GM12878 (cell line): Measurements from ENCODE around the gene ARHGEF16. TPM values are rescaled to one million over a fixed set of nuclear protein-coding genes. Genes with fewer than 3 reads are reported as not detected.

Experiments used
- ATAC-seq: fragments of 200-7000 bp; cut with Tn5 transposase; 3 replicates; pipeline ENCODE4 v1.9.1; 2020; ENCODE audit warnings: mild to moderate bottlenecking, moderate library complexity
- BruUV-seq: library from RNA; stranded (reverse); fragments of 400-500 nt; replicated peaks from 2 replicates; lab custom pipeline; 2021; lab: Mats Ljungman, UMichigan
- CTCF ChIA-PET: fragments of 300-600 bp; sonication (Branson Sonifier 250); formaldehyde crosslinking; extraction: SDS; loops from one replicate; lab custom pipeline; 2021; ENCODE audit warnings: inconsistent platforms; lab: Yijun Ruan, JAX
- POLR2A ChIA-PET: fragments of 350-600 bp; formaldehyde crosslinking; extraction: SDS; loops from one replicate; lab custom pipeline; 2021; ENCODE audit warnings: inconsistent platforms; lab: Charles Lee
- RAD21 ChIA-PET: fragments of 300-600 bp; sonication (Branson Sonifier 250); formaldehyde crosslinking; loops from one replicate; lab custom pipeline; 2023; ENCODE audit warnings: antibody characterized with exemption; ENCODE audit not compliant: unreplicated experiment; lab: Charles Lee
- SMC1A ChIA-PET: fragments of 300-600 bp; sonication (Branson Sonifier 250); formaldehyde crosslinking; loops from one replicate; lab custom pipeline; 2023; ENCODE audit not compliant: unreplicated experiment, uncharacterized antibody; lab: Charles Lee
- DNase-seq: peaks from one replicate; pipeline ENCODE4 v3.0.0-alpha.2; 2011; ENCODE audit warnings: low read depth, low spot score
- FAIRE-seq: peaks from 3 replicates; lab custom pipeline; 2011; peaks lifted over from hg19 to GRCh38; lab: Jason Lieb, UNC
- H2AFZ ChIP-seq: 2 replicates; pipeline ENCODE4 v1.6.0; 2011; ENCODE audit warnings: low read depth, low read length, control low read depth; ENCODE audit not compliant: control insufficient read depth
- H3K27ac ChIP-seq: 2 replicates; pipeline ENCODE4 v1.5.1; 2011; ENCODE audit warnings: control low read depth; ENCODE audit not compliant: control insufficient read depth, insufficient read depth
- H3K27me3 ChIP-seq, 2 experiments: replicated peaks in 1 of 2; 2 replicates each; pipeline versions ENCODE4 v1.6.0 to v1.6.1; 2011; ENCODE audit warnings: low read length in 1 of 2; ENCODE audit not compliant: control insufficient read depth in 2 of 2, insufficient read depth in 2 of 2
- H3K36me3 ChIP-seq, 2 experiments: 2 replicates each; pipeline ENCODE4 v1.5.1; 2011; ENCODE audit warnings: low read length in 1 of 2; ENCODE audit not compliant: control insufficient read depth in 2 of 2, insufficient read depth in 2 of 2
- H3K4me1 ChIP-seq: 2 replicates; pipeline ENCODE4 v1.6.1; 2011; ENCODE audit warnings: mild to moderate bottlenecking, low read length, moderate library complexity, mixed read lengths; ENCODE audit not compliant: control insufficient read depth, insufficient read depth
- H3K4me2 ChIP-seq: 2 replicates; pipeline ENCODE4 v1.6.0; 2011; ENCODE audit warnings: control low read depth; ENCODE audit not compliant: control insufficient read depth, insufficient read depth
- H3K4me3 ChIP-seq: fragments of 200-600 bp; sonication (generic); 2 replicates; pipeline ENCODE4 v1.5.1; 2016
- H3K79me2 ChIP-seq: 2 replicates; pipeline ENCODE4 v1.6.0; 2011; ENCODE audit warnings: low read length; ENCODE audit not compliant: control insufficient read depth, insufficient read depth
- H3K9ac ChIP-seq: 2 replicates; pipeline ENCODE4 v1.8.0; 2011; ENCODE audit warnings: low read length, control low read depth, mixed read lengths; ENCODE audit not compliant: control insufficient read depth, insufficient read depth
- H3K9me3 ChIP-seq: replicated peaks from 3 replicates; pipeline ENCODE4 v1.5.1; 2011; ENCODE audit warnings: mild to moderate bottlenecking, low read length; ENCODE audit not compliant: control insufficient read depth, insufficient read depth
- H4K20me1 ChIP-seq: 2 replicates; pipeline ENCODE4 v1.6.0; 2011; ENCODE audit not compliant: control insufficient read depth, insufficient read depth
- ATF3 ChIP-seq: IDR thresholded peaks from 2 replicates; pipeline ENCODE4 v1.6.1; 2011; ENCODE audit warnings: low read depth, mild to moderate bottlenecking, low read length, moderate library complexity, borderline replicate concordance; ENCODE audit errors: extremely low read depth
- BCL11A ChIP-seq: IDR thresholded peaks from 2 replicates; pipeline ENCODE4 v1.6.1; 2011; ENCODE audit warnings: low read depth, low read length
- DPF2 ChIP-seq: fragments of 450-650 bp; IDR thresholded peaks from 2 replicates; pipeline ENCODE4 v1.6.1; 2017; ENCODE audit warnings: mild to moderate bottlenecking
- FOS ChIP-seq: IDR thresholded peaks from 3 replicates; pipeline ENCODE4 v1.6.1; 2011; ENCODE audit warnings: borderline replicate concordance; ENCODE audit not compliant: insufficient read length; ENCODE audit errors: extremely low read depth
- IRF5 ChIP-seq: fragments of 450-650 bp; IDR thresholded peaks from 2 replicates; pipeline ENCODE4 v1.6.1; 2017; ENCODE audit warnings: borderline replicate concordance
- MEF2B ChIP-seq: fragments of 450-650 bp; IDR thresholded peaks from 2 replicates; pipeline ENCODE4 v1.6.1; 2018; ENCODE audit warnings: mild to moderate bottlenecking, moderate library complexity; ENCODE audit not compliant: partially characterized antibody, poor library complexity, severe bottlenecking
- NFIC ChIP-seq: IDR thresholded peaks from 2 replicates; pipeline ENCODE4 v1.6.1; 2012; ENCODE audit warnings: low read depth, mild to moderate bottlenecking, inconsistent platforms, low read length, moderate library complexity
- RB1 ChIP-seq: fragments of 450-650 bp; formaldehyde crosslinking; IDR thresholded peaks from 2 replicates; pipeline ENCODE4 v1.6.1; 2017; ENCODE audit warnings: mild to moderate bottlenecking, borderline replicate concordance
- RUNX3 ChIP-seq: IDR thresholded peaks from 2 replicates; pipeline ENCODE4 v1.6.1; 2012; ENCODE audit warnings: low read length, inconsistent platforms
- SIX5 ChIP-seq: IDR thresholded peaks from 2 replicates; pipeline ENCODE4 v1.6.1; 2011; ENCODE audit warnings: mild to moderate bottlenecking, low read depth, low read length, moderate library complexity; ENCODE audit not compliant: severe bottlenecking
- SMARCA5 ChIP-seq: fragments of 450-650 bp; IDR thresholded peaks from 2 replicates; pipeline ENCODE4 v1.6.1; 2017; ENCODE audit warnings: mild to moderate bottlenecking
- SP1 ChIP-seq: IDR thresholded peaks from one replicate; pipeline ENCODE4 v1.6.1; 2011; ENCODE audit warnings: low read depth, low read length
- TARDBP ChIP-seq: IDR thresholded peaks from 2 replicates; pipeline ENCODE4 v1.6.1; 2016; ENCODE audit warnings: borderline replicate concordance
- TBL1XR1 ChIP-seq: IDR thresholded peaks from 2 replicates; pipeline ENCODE4 v1.6.1; 2012; ENCODE audit warnings: low read depth, low read length, improper control_type of control experiment
- ZBTB40 ChIP-seq: fragments of 450-650 bp; IDR thresholded peaks from 2 replicates; pipeline ENCODE4 v1.6.1; 2016; ENCODE audit warnings: mild to moderate bottlenecking, moderate library complexity, borderline replicate concordance
- ZNF217 ChIP-seq: fragments of 450-650 bp; IDR thresholded peaks from 2 replicates; pipeline ENCODE4 v1.6.1; 2017; ENCODE audit warnings: antibody characterized with exemption, mild to moderate bottlenecking
- ZSCAN29 ChIP-seq: fragments of 450-650 bp; IDR thresholded peaks from 2 replicates; pipeline ENCODE4 v1.6.1; 2017; ENCODE audit warnings: mild to moderate bottlenecking, moderate library complexity
- WGBS: methylation state at CpG from one replicate; pipeline ENCODE4 v1.1.6; 2016; ENCODE audit warnings: low lambda C conversion rate; ENCODE audit not compliant: insufficient replicate concordance, insufficient coverage; ENCODE audit errors: missing lambda C conversion rate; 5-methylcytosine and 5-hydroxymethylcytosine counted together
- in situ Hi-C: fragments of 300-500 bp; cut with MboI; formaldehyde crosslinking; loops from 9 replicates; pipeline ENCODE4 v1.14.3; 2018; ENCODE audit warnings: mixed read lengths
- intact Hi-C: fragments of 100-400 bp; cut with micrococcal nuclease; formaldehyde crosslinking; loops from one replicate; pipeline ENCODE4 v1.14.2; 2022; ENCODE audit not compliant: unreplicated experiment
- polyA plus RNA-seq, 11 experiments: library from polyadenylated mRNA; depleted of rRNA in 4 of 11; unstranded in 6 of 11; stranded (reverse) in 5 of 11; fragments of >200 nt; fragmentation: Nextera tagmentation in 4 of 11; fragmentation: Illumina TruSeq in 1 of 11; extraction: Ambion mirVana in 4 of 11; extraction: Trizol in 1 of 11; gene quantifications; 1 replicate in 1 of 11; 2 replicates in 10 of 11; pipeline versions ENCODE4 v1.2.1 to v1.2.3, GENCODE V29; 2011 to 2016; ENCODE audit warnings: inconsistent platforms in 2 of 11, missing spikeins in 2 of 11, low read depth in 1 of 11
- total RNA-seq, 4 experiments: library from RNA; depleted of rRNA in 3 of 4; stranded (reverse); fragments of >200 nt in 3 of 4; fragmentation: Illumina TruSeq in 1 of 4; extraction: Trizol in 1 of 4; gene quantifications; 2 replicates each; pipeline versions ENCODE4 v1.2.1 to v1.2.3, GENCODE V29; 2013 to 2021

The ARHGEF16 gene
- total and polyA plus RNA-seq, 10 of the 15 experiments (the other 5 are each of a cell fraction or from before 2014, with no cell fraction given), result not detected

- TF ChIP-seq IRF5, result no peak
- TF ChIP-seq ATF3, result no peak
- no peak for TF ChIP-seq TBL1XR1
- TF ChIP-seq SMARCA5, result no peak
- no peak for TF ChIP-seq MEF2B
- no peak for TF ChIP-seq SIX5
- no peak for TF ChIP-seq FOS
- no peak for TF ChIP-seq DPF2
- no peak for TF ChIP-seq RB1
- TF ChIP-seq BCL11A, result no peak
- TF ChIP-seq NFIC, result no peak
- no peak for TF ChIP-seq TARDBP
- TF ChIP-seq RUNX3, result no peak
- no peak for TF ChIP-seq ZBTB40
- TF ChIP-seq ZSCAN29, result no peak
- TF ChIP-seq SP1, result no peak
- TF ChIP-seq ZNF217, result no peak
- ATAC-seq, result no peak
- Histone ChIP-seq H3K27ac (no peak overlapping the region), H3K4me2 (no peak overlapping the region), H3K4me1 (no peaks in the 10 kb centered on the region), H3K27me3 (no peaks in the 10 kb centered on the region), H3K36me3 (no peaks in the 10 kb centered on the region), H4K20me1 (no peaks in the 10 kb centered on the region), H3K9me3 (no peaks in the 10 kb centered on the region), H2AFZ (no peak overlapping the region), H3K79me2 (no peaks in the 10 kb centered on the region), H3K4me3 (no peak overlapping the region), H3K9ac (no peak overlapping the region)
- 34% methylated on average over 9 of the region's 9 CpGs for WGBS
- CTCF ChIA-PET, result no interaction called here
- SMC1A ChIA-PET, result no interaction called here
- FAIRE-seq, result no peak
- BruUV-seq, result no TSS peak
- POLR2A ChIA-PET, result no interaction called here
- in situ Hi-C loops (loop anchor here (5.0 kb wide), 1 partner anchor 167 kb away; no protein-coding TSS in a partner anchor), intact Hi-C loops (no loop called here)
- DNase-seq, result no peak
- RAD21 ChIA-PET, result no interaction called here
These were observed 4.1 kb upstream of the ARHGEF16 start for GRCh38 chr1:3450202-3450863.
